HG02623 (cell line): ENCODE measurements around the gene KIAA1958.

ENCODE experiments used
- ATAC-seq: cut with Tn5 transposase; IDR thresholded peaks from one replicate; pipeline ENCODE4 v1.9.1; 2021; ENCODE audit warnings: moderate library complexity; ENCODE audit not compliant: unreplicated experiment

KIAA1958 gene

DNA sequence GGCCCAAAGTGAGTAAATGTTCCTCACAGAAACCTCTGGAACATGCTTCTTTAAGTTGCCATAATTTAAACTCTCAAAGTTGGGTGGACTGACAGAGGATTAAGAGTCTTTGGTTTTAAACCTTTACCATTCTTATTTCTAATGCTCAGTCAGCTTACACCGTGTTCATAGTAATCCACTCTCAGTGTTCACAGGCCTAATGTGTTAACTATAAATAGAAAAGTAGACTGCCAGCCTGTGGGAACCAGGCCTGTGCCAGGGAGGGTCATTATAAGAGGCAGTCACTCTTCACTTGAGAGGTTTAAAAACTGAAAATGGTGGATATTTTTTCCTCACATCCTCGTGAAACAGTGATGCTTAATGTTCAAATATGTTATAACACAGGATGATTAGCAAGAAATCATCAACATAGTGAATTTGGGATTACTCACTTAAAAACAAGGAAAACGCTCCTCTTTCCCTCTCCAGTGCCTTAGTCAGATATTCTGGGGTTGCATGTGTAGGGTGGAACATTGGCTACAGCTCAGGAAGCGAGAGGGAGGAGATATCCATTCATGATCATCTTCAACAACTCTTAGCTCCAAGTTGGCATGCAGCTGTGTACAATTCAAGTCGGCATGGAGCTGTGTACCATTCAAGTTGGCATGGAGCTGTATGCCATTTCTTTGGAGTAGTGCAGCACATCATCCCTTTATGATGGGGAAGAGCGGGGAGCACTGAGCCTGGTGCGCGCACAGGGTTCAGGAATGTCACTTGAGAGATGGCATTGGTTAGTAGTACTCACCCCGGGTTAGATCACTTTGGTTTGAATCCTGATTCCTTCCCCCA, 65.8 kb downstream of the KIAA1958 start:
- ATAC-seq = no peak

- no peak for ATAC-seq
Observed at GRCh38 chr9:112553256-112553826, 66.7 kb downstream of the KIAA1958 start.

GRCh38 chr9:112554516-112554915, 67.9 kb downstream of the KIAA1958 start:
- no peak for ATAC-seq

DNA sequence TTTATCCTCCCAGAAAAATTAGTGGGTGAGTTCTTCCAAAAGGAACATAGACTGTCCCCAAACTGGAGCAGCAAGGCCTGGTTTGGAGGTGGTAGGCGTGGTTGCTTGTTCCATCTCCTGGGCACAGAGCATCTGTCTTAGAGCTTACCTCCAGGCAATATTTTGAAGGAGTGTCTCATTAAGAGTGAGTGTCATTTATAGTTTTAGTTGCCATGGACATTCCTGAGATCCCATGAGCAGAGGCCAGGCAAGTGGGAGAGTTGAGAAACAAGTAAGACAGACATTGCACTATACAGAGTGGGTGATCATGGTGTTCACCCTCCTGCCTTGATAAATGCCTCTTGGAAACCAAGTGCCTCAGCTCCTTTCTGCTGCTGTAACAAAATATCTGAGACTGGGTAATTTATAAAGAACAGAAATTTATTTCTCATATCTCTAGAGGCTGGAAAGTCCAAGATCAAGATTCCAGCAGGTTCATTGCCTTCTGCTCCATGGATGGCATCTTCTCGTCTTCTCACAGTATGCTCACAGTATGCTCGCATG, 68.5 kb downstream of the KIAA1958 start:
- ATAC-seq = no peak

GRCh38 chr9:112555844-112556482, 69.3 kb downstream of the KIAA1958 start:
- ATAC-seq = no peak

DNA sequence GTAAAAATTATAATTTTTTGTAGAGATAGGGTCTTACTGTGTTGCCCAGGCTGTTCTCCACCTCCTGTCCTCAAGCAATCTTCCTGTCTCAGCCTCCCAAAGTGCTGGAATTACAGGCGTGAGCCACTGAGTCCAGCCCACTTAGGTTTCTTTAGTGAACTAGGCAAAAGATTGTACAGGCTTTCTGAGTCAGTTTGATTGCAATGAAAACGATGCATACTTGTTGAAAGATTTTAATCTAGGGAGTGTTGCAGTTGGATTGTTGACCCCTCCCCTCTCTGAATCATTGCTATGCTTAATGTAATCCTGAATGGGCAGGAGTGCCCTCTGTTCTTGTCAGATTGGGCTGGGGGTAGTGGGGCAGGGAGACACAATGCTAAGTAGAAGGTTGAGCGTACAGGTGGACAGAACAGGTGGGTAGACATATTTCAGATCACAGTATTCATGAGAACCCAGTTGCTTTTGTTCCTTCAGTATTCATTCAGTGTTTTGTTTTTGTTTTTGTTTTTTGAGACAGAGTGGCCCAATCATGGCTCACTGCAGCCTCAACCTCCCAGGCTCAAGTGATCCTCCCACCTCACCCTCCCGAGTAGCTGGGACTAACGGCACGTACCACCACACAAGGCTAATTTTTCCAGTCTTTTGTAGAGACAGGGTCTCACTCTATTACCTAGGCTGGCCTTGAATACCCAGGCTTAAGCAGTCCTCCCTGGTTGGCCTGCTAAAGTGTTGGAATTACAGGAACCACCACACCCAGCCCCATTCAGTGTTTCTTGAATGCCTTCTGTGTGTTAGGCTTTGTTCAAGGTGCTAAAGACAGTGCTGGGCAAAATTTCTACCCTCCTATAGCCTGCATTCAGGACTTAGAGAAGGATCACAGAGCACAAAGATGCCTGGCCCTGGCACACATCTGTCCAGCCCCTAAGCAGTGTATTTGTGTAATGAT, 70.1 kb downstream of the KIAA1958 start:
- no peak for ATAC-seq

- no peak for ATAC-seq
Observed at GRCh38 chr9:112558476-112558875, 71.8 kb downstream of the KIAA1958 start.

- no peak for ATAC-seq
Observed at GRCh38 chr9:112558978-112559377, 72.4 kb downstream of the KIAA1958 start.

DNA sequence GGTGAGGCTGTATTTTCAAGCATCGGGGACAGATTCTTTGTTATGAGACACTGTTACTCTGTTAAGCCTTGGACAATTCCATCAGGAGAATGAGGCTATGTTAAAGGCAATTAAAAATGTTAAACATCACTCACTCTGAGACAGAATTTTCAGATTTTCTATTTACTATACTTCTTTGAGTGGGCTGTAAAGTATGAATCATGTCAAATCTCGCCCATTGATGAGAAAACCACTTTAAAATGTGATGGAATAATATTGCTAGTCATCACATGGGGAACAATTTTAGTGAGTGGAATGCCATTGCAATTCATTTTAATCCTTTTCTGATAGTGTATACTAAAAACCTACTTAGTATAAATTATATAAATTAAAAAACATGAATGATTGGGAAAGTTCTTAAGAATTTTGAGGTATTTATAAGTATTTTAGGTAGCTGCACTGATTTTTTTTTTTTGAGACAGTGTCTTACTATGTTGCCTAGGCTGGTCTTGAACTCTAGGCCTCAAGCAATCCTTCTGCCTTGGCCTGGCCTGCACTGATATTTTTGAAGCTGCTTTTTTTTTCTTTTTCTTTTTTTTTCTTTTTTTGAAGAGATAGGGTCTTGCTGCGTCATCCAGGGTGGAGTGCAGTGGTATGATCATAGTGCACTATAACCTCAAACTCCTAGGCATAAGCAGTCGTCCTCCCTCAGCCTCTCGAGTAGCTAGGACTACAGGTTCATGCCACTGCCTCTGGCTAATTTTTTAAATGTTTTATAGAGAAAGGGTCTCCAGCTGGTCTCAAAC, 73.2 kb downstream of the KIAA1958 start:
- ATAC-seq = no peak

- ATAC-seq = no peak
Observed at GRCh38 chr9:112562235-112562958, 75.8 kb downstream of the KIAA1958 start.

- ATAC-seq = no peak
Observed at GRCh38 chr9:112569186-112569585, 82.6 kb downstream of the KIAA1958 start.

GRCh38 chr9:112570671-112571167, 84.1 kb downstream of the KIAA1958 start:
- ATAC-seq = no peak

- ATAC-seq = no peak
Observed at GRCh38 chr9:112571624-112572355, 85.2 kb downstream of the KIAA1958 start.

- ATAC-seq = no peak
Observed at GRCh38 chr9:112572416-112572815, 85.8 kb downstream of the KIAA1958 start.

DNA sequence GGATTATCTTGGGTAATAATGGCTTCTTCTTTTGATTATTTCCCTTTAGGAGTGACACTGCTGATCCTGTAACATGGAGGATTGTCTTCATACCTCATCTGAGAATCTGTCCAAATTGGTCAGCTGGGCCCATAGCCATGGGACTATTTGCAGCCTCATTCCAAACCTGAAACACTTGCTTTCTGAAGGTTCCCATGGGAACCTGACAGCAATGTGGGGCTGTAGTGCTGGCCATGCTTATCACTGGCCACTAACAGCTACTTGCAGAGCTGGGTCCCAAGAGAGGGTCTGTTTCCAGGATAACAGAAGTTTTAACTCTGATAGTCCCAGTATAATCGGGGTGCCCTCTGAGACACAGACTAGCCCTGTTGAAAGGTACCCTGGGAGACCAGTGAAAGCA, 87.4 kb downstream of the KIAA1958 start:
- no peak for ATAC-seq

DNA sequence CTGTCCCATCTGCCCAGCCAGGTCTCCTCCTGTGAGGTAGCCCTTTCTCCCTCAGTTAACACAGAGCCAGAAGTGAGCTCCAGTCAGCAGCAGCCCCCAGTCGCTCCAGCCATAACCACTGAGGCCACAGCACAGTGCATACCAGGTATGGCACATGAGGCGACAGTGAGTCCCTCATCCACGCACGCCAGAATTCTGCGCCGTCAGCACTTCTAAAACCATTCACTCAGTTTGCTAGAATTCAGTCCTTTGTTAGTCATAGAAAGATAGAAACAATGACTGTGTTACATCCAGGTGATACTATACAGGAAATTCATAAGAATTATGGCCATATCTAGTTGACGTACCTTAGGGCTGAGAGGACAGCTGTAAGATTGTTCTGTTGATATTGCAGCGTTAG, 88.5 kb downstream of the KIAA1958 start:
- ATAC-seq = no peak

GRCh38 chr9:112581469-112582176, 95.0 kb downstream of the KIAA1958 start:
- no peak for ATAC-seq
